Measurements from ENCODE around the gene HOATZ.

HOATZ gene

DNA sequence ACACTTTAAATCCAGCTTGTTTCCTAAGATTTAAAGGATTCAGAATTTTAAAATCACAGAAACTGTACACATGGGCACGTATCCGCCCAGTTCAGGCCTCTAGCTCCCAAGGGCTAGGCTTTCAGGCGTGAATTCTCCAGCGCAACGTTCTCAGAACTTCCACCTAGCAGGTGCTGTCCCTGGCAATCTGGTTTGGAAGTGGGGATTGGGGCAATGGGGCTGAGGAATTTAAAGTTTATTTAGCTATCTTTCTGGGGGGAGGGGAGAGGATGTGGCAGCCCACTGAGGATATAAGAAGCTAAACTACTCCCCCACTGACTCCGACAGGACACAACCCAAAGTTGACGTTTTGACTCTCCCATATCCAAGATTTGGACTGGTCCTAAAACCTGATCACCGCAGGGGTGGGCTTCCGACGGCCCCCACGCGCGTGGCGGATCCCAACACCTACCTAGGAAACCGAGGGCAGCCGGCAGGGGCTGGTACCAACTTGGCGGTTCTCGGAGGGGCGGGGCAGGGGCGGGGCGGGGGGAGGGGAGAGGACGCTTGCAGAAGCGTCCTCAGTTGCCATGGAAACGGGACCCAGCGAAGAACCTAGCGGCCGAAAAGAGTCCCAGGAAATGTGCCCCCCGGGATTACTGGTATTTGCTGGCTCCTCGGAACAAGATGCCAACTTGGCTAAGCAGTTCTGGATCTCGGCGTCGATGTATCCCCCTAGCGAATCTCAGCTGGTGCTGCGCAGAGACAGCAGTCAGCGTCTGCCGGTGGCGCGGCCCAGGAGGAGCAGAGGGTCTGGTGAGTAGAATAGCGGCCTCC is at the start of gene HOATZ:
Gene HOATZ (plus strand): TSS at position 563 of the 816 bp plus-strand sequence. CDS start 7 bp downstream, at position 570.
- no peak for TF ChIP-seq ZNF274 (IDR thresholded peaks at IDR 0.05; ENCODE audit: low read depth, low read length)
- no peak within 1 kb of the TSS for H3K4me3 ChIP-seq (ENCODE audit: low read length)

DNA sequence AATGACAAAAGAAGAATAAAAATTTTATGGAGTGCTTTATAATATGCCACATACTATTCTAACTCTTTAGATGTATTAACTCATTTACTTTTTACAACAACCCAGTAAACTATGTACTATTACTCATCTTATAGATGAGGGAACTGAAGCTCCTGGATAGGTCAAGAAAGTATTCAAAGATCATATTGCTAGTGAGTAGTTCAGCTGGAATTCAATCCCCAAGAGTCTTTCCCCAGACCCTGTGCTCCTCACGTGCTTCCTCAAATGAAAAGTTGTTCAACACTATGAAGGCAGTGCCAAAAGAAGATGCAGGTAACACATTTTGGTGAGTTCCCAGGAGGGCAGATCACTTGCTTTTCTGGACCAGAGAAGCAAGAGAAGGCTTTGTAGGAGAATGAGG is 49.2 kb upstream of the HOATZ start:
- no peak overlapping the region for H3K4me3 ChIP-seq (ENCODE audit: low read length)
- TF ChIP-seq ZNF274 (IDR thresholded peaks at IDR 0.05; ENCODE audit: low read depth, low read length), result no peak

DNA sequence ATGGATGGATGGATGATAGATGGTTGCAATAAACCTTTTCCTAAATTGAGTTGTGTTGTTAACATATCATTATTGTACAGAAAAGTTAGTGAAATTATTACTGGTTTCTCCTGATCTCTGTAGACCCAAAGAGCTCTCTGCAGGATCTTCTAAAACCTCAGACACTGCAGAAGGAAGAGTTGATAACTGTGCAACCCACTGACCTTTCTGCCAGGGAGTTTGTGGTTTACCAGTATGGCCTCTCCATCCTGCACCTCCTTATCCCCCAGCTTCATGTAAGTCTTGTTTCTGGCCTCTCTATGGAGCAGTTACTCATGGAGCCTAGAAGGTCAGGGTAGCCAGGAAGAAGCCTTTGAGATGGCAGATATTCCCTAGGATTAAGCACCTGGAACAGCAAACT is 48.0 kb upstream of the HOATZ start:
- H3K4me3 ChIP-seq (ENCODE audit: low read length), result no peak overlapping the region

DNA sequence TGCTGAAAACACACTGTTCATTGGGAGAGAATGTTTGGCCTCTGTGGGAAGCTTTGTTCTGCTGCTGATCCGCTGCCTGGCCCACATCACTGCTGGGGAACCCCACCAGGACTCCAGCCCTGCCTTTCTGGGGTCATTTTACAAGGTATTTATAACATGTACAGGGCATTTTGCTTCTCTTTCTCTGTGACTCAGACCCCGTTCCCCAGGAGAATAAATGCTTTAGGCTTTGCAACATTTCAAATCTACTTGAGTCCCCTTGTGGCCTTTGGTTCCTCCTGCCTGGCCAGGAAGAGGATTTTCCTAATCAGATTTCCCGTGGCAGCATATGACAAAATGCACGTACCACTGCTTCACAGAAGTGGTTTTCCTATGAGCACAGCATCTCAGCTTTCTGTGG is 45.4 kb upstream of the HOATZ start:
- no peak overlapping the region for H3K4me3 ChIP-seq (ENCODE audit: low read length)
- no peak for TF ChIP-seq ZNF274 (IDR thresholded peaks at IDR 0.05; ENCODE audit: low read depth, low read length)

More for the DNA sequence above, 48.0 kb upstream of the HOATZ start:
- TF ChIP-seq ZNF274 (IDR thresholded peaks at IDR 0.05; ENCODE audit: low read depth, low read length), result no peak

DNA sequence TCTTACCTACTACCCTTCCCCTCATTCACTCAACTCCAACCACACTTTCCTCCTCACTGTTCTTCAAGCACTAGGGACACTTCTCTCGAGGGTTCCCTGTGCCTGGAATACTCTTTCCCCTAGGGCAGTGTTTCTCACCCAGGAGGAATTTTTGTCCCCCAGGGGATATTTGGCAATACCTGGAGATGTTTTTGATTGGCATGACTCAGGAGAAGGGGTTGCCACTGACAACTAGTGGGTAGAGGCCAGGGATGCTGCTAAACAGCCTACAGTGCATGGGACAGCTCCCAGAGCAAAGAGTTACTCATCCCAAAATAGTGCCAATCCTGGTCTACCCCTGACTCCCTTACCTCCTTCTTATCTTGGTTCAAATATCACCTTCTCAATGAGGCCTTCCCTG is 42.4 kb upstream of the HOATZ start:
- TF ChIP-seq ZNF274 (IDR thresholded peaks at IDR 0.05; ENCODE audit: low read depth, low read length), result no peak
- no peak overlapping the region for H3K4me3 ChIP-seq (ENCODE audit: low read length)

DNA sequence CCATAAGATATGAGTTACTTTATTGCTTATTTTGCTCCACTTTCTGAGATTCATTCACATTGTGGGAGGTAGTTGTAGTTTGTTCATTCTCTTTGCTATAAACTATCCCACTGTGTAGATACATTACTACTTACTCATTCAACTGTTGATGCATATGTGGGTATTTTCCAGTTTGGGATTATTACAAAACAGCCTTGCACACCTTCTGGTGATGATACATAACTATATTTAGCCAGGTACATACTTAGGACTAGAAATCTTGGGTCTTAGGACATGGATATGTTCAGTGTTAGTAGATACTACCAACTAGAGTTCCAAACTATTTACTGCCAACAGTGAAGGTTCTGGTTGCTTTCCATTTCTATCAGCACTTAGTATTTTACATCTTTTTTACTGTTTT is 40.1 kb upstream of the HOATZ start:
- no peak overlapping the region for H3K4me3 ChIP-seq (ENCODE audit: low read length)
- TF ChIP-seq ZNF274 (IDR thresholded peaks at IDR 0.05; ENCODE audit: low read depth, low read length), result no peak

DNA sequence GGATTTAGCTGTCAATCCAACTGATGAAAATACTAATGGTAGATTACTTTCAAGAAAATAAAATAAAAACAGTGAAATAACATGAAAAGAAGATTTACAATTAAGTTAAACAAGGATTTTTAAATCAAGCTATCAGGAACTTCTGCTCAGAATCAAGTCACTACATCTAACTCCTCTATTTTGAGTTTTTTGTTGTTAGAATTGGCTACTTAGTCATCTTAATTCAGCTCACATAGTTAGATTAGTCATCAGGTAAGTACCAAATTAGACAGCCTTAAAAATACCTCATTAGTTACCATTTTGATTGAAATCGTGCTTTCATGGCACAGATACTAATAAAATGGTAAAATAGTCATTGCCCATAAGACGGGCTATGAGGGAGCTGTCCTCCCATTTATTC is 38.2 kb upstream of the HOATZ start:
- TF ChIP-seq ZNF274 (IDR thresholded peaks at IDR 0.05; ENCODE audit: low read depth, low read length), result no peak
- H3K4me3 ChIP-seq (ENCODE audit: low read length), result no peak overlapping the region

DNA sequence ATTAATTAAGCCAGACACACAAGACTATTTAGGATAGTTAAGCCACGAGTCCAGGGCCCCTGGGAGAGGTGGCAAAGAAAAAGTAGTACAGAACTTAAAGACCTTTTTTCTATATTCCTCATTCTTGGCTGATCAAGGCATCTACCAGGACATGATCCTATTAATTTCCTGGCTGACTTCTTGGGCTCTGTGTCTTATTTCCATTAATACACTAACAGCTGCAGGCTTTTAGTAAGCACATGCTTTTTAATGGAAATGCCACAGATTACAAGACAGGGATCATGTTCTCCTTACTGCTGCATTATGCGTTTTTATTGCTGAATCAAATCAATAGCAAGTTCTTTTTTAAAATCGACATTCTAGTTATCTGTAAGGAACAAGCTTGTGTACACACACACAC is 37.6 kb upstream of the HOATZ start:
- no peak overlapping the region for H3K4me3 ChIP-seq (ENCODE audit: low read length)
- no peak for TF ChIP-seq ZNF274 (IDR thresholded peaks at IDR 0.05; ENCODE audit: low read depth, low read length)

DNA sequence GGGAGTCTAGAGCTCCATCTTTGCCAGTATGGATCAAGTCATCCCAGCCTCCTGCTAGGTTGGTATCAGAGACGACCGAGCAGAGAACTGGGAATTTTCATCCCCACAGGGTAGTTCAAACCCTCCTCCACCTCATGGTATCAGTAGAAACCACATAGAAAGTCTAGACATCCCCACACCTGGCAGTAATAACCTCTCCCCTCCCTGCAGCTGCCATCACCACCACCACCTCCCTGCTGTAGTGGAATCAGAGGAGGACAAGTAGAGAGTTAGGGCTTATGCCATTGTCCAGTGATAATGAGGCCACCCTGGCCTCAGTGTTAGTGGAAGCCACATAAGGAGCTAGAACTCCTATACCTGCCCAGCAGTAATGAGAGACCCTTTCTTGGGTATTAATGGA is 36.7 kb upstream of the HOATZ start:
- TF ChIP-seq ZNF274 (IDR thresholded peaks at IDR 0.05; ENCODE audit: low read depth, low read length), result no peak
- H3K4me3 ChIP-seq (ENCODE audit: low read length), result no peak overlapping the region

DNA sequence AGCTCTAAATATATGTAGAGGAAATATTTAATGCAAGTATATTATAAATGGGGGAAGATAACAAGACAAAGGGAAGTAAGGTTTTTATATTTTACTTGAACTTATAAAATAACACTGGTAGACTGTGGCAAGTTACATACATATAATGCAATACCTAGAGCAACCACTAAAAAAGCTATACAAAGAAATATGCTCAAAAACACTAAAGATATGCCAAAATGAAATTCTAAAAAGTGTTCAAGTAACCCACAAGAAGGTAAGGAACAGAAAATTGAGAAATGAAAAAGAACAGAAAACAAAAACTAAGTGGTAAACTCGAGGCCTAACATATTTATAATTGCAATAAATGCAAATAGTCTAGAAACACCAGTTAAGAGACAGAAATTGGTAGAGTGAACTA is 34.9 kb upstream of the HOATZ start:
- no peak for TF ChIP-seq ZNF274 (IDR thresholded peaks at IDR 0.05; ENCODE audit: low read depth, low read length)
- H3K4me3 ChIP-seq (ENCODE audit: low read length), result no peak overlapping the region

DNA sequence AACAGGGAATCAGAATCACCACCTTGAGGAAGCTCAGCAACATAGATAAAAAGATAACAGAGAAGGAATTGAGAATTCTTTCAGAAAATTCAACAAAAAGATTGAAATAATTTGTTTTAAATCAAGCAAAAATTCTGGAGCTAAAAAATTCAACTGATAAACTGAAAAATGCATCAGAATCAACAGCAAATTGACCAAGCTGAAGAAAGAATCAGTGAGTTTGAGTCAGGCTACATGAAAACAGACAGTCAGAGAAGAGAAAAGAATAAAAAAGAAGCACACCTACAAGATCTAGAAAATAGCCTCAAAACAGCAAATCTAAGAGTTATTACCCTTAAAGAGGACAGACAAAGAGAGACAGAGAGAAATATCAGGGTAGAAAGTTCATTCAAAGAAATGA is 31.1 kb upstream of the HOATZ start:
- TF ChIP-seq ZNF274 (IDR thresholded peaks at IDR 0.05; ENCODE audit: low read depth, low read length), result no peak

DNA sequence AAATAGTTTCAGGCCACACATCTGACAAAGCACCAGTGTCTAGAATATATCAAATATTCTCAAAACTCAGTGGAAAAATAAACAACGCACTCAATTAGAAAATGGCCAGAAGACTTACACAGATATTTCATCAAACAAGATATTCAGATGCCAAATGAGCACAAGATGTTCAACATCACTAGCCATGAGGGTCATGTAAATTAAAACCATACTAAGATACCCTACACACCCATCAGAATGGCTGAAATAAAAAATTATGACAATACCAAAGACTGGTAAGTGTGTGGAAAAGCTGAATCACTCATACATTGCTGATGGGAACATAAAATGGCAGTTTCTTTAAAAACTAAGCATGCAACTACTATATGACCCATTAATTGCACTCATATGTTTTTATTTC is 24.1 kb upstream of the HOATZ start:
- TF ChIP-seq ZNF274 (IDR thresholded peaks at IDR 0.05; ENCODE audit: low read depth, low read length), result no peak
- no peak overlapping the region for H3K4me3 ChIP-seq (ENCODE audit: low read length)

More for the DNA sequence above, 31.1 kb upstream of the HOATZ start:
- H3K4me3 ChIP-seq (ENCODE audit: low read length), result no peak overlapping the region

DNA sequence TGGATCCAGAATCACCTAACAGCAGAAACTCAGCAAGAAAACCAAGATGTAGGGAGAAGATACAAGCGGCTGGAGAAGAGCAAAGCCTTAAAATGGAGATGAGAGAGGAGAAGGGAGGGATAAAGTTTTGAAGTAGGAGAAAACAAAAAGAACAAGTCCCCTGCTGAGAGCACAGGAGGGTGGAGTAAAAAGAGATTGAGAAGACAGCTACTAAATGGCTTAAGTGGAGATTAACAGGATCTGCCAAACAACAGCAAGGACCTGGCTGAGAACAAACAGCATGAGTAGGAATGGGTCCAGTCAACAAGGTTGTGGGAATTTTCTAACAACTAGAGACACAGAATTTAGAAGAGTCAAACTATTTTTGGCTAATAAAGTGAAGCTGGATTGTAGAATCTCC is 20.5 kb upstream of the HOATZ start:
- H3K4me3 ChIP-seq (ENCODE audit: low read length), result no peak overlapping the region
- no peak for TF ChIP-seq ZNF274 (IDR thresholded peaks at IDR 0.05; ENCODE audit: low read depth, low read length)

DNA sequence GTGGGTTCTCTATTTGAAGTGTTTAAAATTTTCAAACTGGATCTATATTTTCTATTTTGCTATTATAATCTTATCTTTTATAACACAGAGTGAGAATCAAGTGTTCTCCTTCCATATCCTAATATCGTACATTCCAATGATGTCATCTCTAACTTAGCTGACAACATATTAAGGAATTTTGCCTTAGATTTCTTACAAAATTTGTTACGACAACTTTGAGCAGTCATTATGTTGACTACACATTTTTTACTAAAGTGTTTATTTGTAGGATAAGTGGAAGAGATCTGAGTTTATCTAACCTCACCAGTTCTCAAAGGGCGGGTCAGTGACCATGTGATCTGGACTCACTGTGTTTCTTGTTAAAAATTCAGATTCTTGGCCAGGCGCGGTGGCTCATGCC is 15.1 kb upstream of the HOATZ start:
- no peak overlapping the region for H3K4me3 ChIP-seq (ENCODE audit: low read length)
- TF ChIP-seq ZNF274 (IDR thresholded peaks at IDR 0.05; ENCODE audit: low read depth, low read length), result no peak

DNA sequence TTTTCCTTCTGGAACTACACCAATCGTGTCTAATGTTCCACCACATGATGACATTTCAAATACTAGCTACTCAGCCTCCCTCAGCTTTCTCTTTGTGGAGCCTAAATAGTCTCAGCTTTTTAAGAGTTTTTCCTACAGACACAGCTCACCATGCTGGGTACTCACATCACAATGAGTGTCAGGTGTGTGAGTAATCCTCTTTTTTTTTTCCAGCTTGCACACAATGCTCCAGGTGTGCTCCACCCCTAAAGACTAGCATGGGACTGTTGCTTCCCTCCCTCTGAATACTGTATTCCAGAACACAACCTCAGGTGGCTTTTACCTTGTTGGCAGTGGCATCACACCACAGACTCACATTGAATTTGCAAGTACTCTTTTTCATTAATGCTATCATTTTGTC is 14.1 kb upstream of the HOATZ start:
- TF ChIP-seq ZNF274 (IDR thresholded peaks at IDR 0.05; ENCODE audit: low read depth, low read length), result no peak

DNA sequence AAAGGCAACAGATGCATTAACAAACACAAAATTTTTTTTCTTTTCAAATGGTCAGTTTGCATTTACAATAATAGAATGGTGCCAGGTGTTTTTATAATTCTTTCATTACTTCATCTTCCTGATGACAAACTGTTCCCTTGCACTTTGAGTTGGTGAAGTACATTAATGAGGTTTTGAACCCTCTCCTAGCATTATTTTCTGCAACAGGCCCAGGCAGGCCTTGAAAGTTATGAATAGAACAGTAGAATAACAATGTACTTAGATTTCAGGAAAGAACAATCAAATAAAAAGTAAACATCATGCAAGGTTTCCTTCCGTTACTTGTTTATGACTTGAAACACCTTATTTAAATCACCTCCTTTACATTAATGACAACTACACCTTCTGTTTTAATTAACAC is 12.0 kb upstream of the HOATZ start:
- H3K4me3 ChIP-seq (ENCODE audit: low read length), result no peak overlapping the region
- no peak for TF ChIP-seq ZNF274 (IDR thresholded peaks at IDR 0.05; ENCODE audit: low read depth, low read length)

More for the DNA sequence above, 14.1 kb upstream of the HOATZ start:
- H3K4me3 ChIP-seq (ENCODE audit: low read length), result no peak overlapping the region

All from GM08714 (cell line).